Osteoblast (primary cell): Measurements from ENCODE around the gene SNRNP48. TPM values are rescaled to one million over a fixed set of nuclear protein-coding genes. Genes with fewer than 3 reads are reported as not detected.

ENCODE experiments used
- DNase-seq: peaks from one replicate; pipeline ENCODE4 v3.0.0; 2011; ENCODE audit warnings: low spot score, mixed read lengths; ENCODE audit not compliant: insufficient read length; ENCODE audit errors: missing footprints
- H2AFZ ChIP-seq: 2 replicates; pipeline ENCODE4 v1.6.0; 2011; ENCODE audit warnings: mild to moderate bottlenecking, low read length
- H3K27ac ChIP-seq: 2 replicates; pipeline ENCODE4 v1.5.1; 2011; ENCODE audit warnings: mild to moderate bottlenecking, low read depth, low read length, moderate library complexity
- H3K27me3 ChIP-seq: 2 replicates; pipeline ENCODE4 v1.6.0; 2012; ENCODE audit warnings: mild to moderate bottlenecking, control low read depth, inconsistent platforms, low read length, moderate library complexity; ENCODE audit not compliant: insufficient read depth
- H3K36me3 ChIP-seq: 2 replicates; pipeline ENCODE4 v1.5.1; 2011; ENCODE audit warnings: mild to moderate bottlenecking, low read length, control low read depth, moderate library complexity; ENCODE audit not compliant: insufficient read depth
- H3K4me1 ChIP-seq: 2 replicates; pipeline ENCODE4 v1.5.1; 2011; ENCODE audit warnings: mild to moderate bottlenecking, low read length, control low read depth, moderate library complexity; ENCODE audit not compliant: insufficient read depth
- H3K4me2 ChIP-seq: 2 replicates; pipeline ENCODE4 v1.6.0; 2011; ENCODE audit warnings: mild to moderate bottlenecking, low read length; ENCODE audit not compliant: insufficient read depth
- H3K4me3 ChIP-seq: fragments of 200-600 bp; sonication (generic); 3 replicates; pipeline ENCODE4 v1.5.1; 2012; ENCODE audit warnings: mild to moderate bottlenecking, low read length, inconsistent platforms; ENCODE audit not compliant: insufficient read depth
- H3K79me2 ChIP-seq: 2 replicates; pipeline ENCODE4 v1.6.0; 2012; ENCODE audit warnings: mild to moderate bottlenecking, low read length, control low read depth, inconsistent platforms; ENCODE audit not compliant: insufficient read depth
- H3K9me3 ChIP-seq: 2 replicates; pipeline ENCODE4 v1.5.1; 2011; ENCODE audit warnings: low read depth, low read length, control low read depth
- H4K20me1 ChIP-seq: 2 replicates; pipeline ENCODE4 v1.6.0; 2012; ENCODE audit warnings: mild to moderate bottlenecking, low read length, control low read depth; ENCODE audit not compliant: insufficient read depth
- CTCF ChIP-seq: IDR thresholded peaks from 2 replicates; pipeline ENCODE4 v1.5.1; 2011; ENCODE audit warnings: mild to moderate bottlenecking, low read depth, low read length, moderate library complexity; ENCODE audit errors: extremely low read depth
- total RNA-seq: library from RNA; depleted of rRNA; stranded (reverse); fragments of >200 nt; gene quantifications from 2 replicates; pipeline ENCODE4 v1.2.3, GENCODE V29; 2012

The SNRNP48 gene
- total RNA-seq, 1 donor: 15.9 TPM

- no peaks in the 10 kb centered on the region for H4K20me1 ChIP-seq
- H3K36me3 ChIP-seq: no peaks in the 10 kb centered on the region
- no peak overlapping the region for H2AFZ ChIP-seq
- H3K4me2 ChIP-seq: no peak overlapping the region
- H3K27ac ChIP-seq: no peak overlapping the region
- TF ChIP-seq CTCF: no peak
- no peaks in the 10 kb centered on the region for H3K9me3 ChIP-seq
- DNase-seq: no peak
- no peaks in the 10 kb centered on the region for H3K79me2 ChIP-seq
- peaks cover 3% of the 10 kb centered on the region for H3K4me1 ChIP-seq
- no peaks in the 10 kb centered on the region for H3K27me3 ChIP-seq
- no peak overlapping the region for H3K4me3 ChIP-seq
These were observed 66.4 kb downstream of the SNRNP48 start for GRCh38 chr6:7656355-7656754.

- Histone ChIP-seq H3K4me3 (no peak overlapping the region), H3K9me3 (no peaks in the 10 kb centered on the region), H3K4me2 (no peak overlapping the region), H2AFZ (no peak overlapping the region), H3K4me1 (no peaks in the 10 kb centered on the region), H3K36me3 (no peaks in the 10 kb centered on the region), H3K79me2 (no peaks in the 10 kb centered on the region), H3K27ac (no peak overlapping the region), H3K27me3 (no peaks in the 10 kb centered on the region), H4K20me1 (no peaks in the 10 kb centered on the region)
- DNase-seq: no peak
- TF ChIP-seq CTCF: no peak
These were observed 68.5 kb downstream of the SNRNP48 start for GRCh38 chr6:7658543-7658942.

GRCh38 chr6:7661364-7661763 is 71.4 kb downstream of the SNRNP48 start:
- H3K4me2 ChIP-seq: no peak overlapping the region
- no peaks in the 10 kb centered on the region for H3K79me2 ChIP-seq
- no peaks in the 10 kb centered on the region for H3K36me3 ChIP-seq
- TF ChIP-seq CTCF: no peak
- H4K20me1 ChIP-seq: no peaks in the 10 kb centered on the region
- no peak for DNase-seq
- H3K9me3 ChIP-seq: no peaks in the 10 kb centered on the region
- no peaks in the 10 kb centered on the region for H3K27me3 ChIP-seq
- no peaks in the 10 kb centered on the region for H3K4me1 ChIP-seq
- no peak overlapping the region for H2AFZ ChIP-seq
- H3K27ac ChIP-seq: no peak overlapping the region
- H3K4me3 ChIP-seq: no peak overlapping the region

Other genes with a start within 250 kb of the SNRNP48 start
- under 0.01 TPM in 2 replicates for gene CAGE1, start 200.5 kb upstream of the SNRNP48 start, total RNA-seq
- 13.8 and 14.1 TPM in 2 replicates for gene RIOK1, start 200.4 kb upstream of the SNRNP48 start, total RNA-seq
- 84.0 and 119 TPM in 2 replicates for gene DSP, start 48.5 kb upstream of the SNRNP48 start, total RNA-seq
- 0.59 and 0.72 TPM in 2 replicates for gene BMP6, start 135.9 kb downstream of the SNRNP48 start, total RNA-seq